NAMALWA (cell line): ENCODE measurements around the gene AMACR.
A peak's percentile ranks its signal among the peaks of the same experiment; 100 is the strongest.

Experiments
- DNase-seq: peaks from one replicate; pipeline ENCODE4 v3.0.0-alpha.2; 2015; ENCODE audit warnings: low spot score

AMACR gene

GRCh38 chr5:34007621-34008600, at the start of gene AMACR:
AMACR (minus strand) TSS chr5:34008050; CDS start chr5:34008019, 31 bp downstream.
- peak; percentile 96 for DNase-seq

GRCh38 chr5:34057569-34057968, 49.7 kb upstream of the AMACR start:
- no peak for DNase-seq

GRCh38 chr5:34057118-34057517, 49.3 kb upstream of the AMACR start:
- DNase-seq, result no peak

- DNase-seq, result no peak
Measured at GRCh38 chr5:34055667-34056066, 47.8 kb upstream of the AMACR start.

GRCh38 chr5:34054400-34054729, 46.5 kb upstream of the AMACR start:
- no peak for DNase-seq

GRCh38 chr5:34053571-34054399, 45.9 kb upstream of the AMACR start:
- DNase-seq, result no peak

GRCh38 chr5:34053133-34053532, 45.3 kb upstream of the AMACR start:
- DNase-seq, result no peak

GRCh38 chr5:34051374-34051980, 43.6 kb upstream of the AMACR start:
- no peak for DNase-seq

- DNase-seq, result no peak
Measured at GRCh38 chr5:34047774-34048572, 40.1 kb upstream of the AMACR start.

GRCh38 chr5:34047143-34047542, 39.3 kb upstream of the AMACR start:
- no peak for DNase-seq

- no peak for DNase-seq
Measured at GRCh38 chr5:34045996-34046395, 38.1 kb upstream of the AMACR start.

GRCh38 chr5:34045023-34045422, 37.2 kb upstream of the AMACR start:
- no peak for DNase-seq

GRCh38 chr5:34043099-34043876, 35.4 kb upstream of the AMACR start, which contains the start of gene C1QTNF3:
C1QTNF3 (minus strand) TSS chr5:34043213; CDS start chr5:34043125, 88 bp downstream.
- DNase-seq, result no peak

- DNase-seq, result no peak
Measured at GRCh38 chr5:34042321-34042720, 34.5 kb upstream of the AMACR start.

- DNase-seq, result no peak
Measured at GRCh38 chr5:34041247-34041972, 33.6 kb upstream of the AMACR start.

- DNase-seq, result no peak
Measured at GRCh38 chr5:34040472-34040871, 32.6 kb upstream of the AMACR start.

GRCh38 chr5:34039398-34040157, 31.7 kb upstream of the AMACR start:
- no peak for DNase-seq

- no peak for DNase-seq
Measured at GRCh38 chr5:34038838-34039237, 31.0 kb upstream of the AMACR start.

- DNase-seq, result no peak
Measured at GRCh38 chr5:34038390-34038789, 30.5 kb upstream of the AMACR start.
